ENCODE results near the gene NCS1.
A peak's percentile ranks its signal among the peaks of the same experiment; 100 is the strongest.

Gene NCS1

DNA sequence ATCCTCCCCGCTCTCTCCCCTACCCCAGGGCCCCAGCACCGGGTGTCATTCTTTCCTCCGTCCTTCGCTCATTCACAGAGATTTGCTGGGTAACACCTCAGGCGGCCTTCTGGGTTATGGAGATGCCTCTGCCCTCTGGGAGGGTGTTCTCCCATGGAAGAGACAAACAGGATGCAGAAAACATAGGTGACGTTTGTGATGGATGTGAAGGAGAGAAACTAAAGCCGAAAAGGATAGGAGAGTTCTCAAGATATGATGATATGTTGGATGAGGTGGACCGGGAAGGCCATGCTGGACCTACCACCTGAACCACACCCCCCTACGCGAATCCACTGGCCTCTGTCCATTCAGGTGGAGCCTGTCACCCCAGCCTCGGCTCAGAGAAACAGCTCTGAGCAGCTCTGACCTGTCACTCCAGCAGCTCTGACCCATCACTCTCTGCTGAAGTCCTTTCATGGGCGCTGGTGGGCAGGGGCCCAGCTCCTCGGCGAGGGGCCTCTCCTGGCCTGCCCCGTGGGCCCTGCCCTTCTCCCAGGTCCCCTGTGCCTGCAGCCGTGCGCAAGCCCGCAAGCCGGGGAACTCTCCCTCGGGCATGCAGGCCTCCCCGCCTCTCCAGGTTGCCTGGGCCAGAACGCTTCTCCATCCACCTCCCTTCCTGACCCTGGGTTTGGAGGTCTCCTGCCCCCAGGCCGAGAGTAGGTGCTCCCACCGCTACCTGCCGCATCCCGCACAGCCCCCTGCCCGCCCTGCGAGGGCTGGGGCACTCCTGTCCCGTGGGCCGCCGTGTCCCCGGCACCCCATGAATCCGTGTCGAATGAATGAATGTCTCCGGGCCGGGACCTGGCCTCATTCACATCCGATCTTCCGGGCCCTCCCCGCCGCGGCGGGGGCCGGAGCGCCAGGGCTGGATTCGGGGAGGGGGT is 717 bp upstream of the NCS1 start:
- Histone ChIP-seq H3K36me3 (no peaks in the 10 kb centered on the region), H3K4me3 (peak overlapping the region; percentile 63 to 94), H3K9me3 (no peaks in the 10 kb centered on the region), H3K27me3 (no peaks in the 10 kb centered on the region), H3K27ac (peak overlapping the region; percentile 58 to 70), H3K4me1 (peaks cover 0 to 41% (median 32%) of the 10 kb centered on the region in 4 donors)
- intact Hi-C loops (cut with DNase I; ENCODE audit: low total_unique reads) = loop anchor here (5.0 kb wide), 1 partner anchor 66 kb away; no protein-coding TSS in a partner anchor
- TF ChIP-seq, protein P1, sequence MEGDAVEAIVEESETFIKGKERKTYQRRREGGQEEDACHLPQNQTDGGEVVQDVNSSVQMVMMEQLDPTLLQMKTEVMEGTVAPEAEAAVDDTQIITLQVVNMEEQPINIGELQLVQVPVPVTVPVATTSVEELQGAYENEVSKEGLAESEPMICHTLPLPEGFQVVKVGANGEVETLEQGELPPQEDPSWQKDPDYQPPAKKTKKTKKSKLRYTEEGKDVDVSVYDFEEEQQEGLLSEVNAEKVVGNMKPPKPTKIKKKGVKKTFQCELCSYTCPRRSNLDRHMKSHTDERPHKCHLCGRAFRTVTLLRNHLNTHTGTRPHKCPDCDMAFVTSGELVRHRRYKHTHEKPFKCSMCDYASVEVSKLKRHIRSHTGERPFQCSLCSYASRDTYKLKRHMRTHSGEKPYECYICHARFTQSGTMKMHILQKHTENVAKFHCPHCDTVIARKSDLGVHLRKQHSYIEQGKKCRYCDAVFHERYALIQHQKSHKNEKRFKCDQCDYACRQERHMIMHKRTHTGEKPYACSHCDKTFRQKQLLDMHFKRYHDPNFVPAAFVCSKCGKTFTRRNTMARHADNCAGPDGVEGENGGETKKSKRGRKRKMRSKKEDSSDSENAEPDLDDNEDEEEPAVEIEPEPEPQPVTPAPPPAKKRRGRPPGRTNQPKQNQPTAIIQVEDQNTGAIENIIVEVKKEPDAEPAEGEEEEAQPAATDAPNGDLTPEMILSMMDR (IDR thresholded peaks at IDR 0.05) = no peak
- DNase-seq = no peak

DNA sequence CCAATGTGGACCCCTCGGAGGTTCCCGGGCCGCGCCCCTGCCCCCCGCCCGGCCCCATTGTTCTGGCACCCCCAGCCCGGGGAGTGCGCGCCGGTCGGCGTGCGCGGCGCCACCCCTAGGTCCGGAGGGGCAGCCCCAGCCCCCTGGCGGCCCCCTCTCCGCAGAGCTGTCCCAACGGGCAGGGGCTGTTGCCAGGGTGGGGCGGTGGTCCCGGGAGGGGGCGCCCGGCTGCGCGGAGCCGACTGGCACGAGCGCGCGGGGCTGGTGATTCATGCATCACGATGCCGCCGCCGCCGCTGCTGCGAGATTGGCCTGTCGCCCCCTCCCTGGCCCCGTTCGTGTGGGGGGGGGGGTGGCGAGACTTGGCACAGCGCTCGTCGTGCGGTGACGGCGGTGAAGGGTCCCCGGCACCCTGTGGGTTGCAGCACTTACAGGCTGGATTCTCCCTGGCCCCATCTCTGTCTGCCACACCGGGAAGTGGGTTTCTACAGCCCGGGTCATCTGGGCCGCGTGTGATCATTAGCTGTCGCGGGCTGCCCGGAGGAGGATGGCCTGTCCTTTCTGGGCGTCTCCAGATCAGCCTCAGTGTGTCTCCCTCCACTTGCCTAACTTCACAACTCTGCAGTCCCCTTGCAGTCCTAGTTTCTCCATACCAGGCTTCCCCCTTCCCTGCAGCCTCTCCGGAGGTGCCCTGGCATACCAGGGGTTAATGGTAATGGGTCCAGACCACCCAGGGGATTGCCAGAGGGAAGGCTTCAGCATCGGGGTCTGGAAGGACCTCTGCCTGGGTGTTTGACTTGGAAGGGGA is 858 bp downstream of the NCS1 start:
- no peaks in the 10 kb centered on the region for H3K36me3 ChIP-seq
- H3K27me3 ChIP-seq = no peaks in the 10 kb centered on the region
- TF ChIP-seq, protein P1 (IDR thresholded peaks at IDR 0.05) = no peak
- no peaks in the 10 kb centered on the region for H3K9me3 ChIP-seq
- peak overlapping the region; percentile 90 to 95 for H3K27ac ChIP-seq
- peaks cover 2 to 56% (median 46%) of the 10 kb centered on the region in 4 donors for H3K4me1 ChIP-seq
- peak in 1 of 2 donors; percentile 83 for DNase-seq
- peak overlapping the region; percentile 65 to 94 for H3K4me3 ChIP-seq
- intact Hi-C loops (cut with DNase I; ENCODE audit: low total_unique reads) = loop anchor here (5.0 kb wide), 1 partner anchor 64 kb away; no protein-coding TSS in a partner anchor

DNA sequence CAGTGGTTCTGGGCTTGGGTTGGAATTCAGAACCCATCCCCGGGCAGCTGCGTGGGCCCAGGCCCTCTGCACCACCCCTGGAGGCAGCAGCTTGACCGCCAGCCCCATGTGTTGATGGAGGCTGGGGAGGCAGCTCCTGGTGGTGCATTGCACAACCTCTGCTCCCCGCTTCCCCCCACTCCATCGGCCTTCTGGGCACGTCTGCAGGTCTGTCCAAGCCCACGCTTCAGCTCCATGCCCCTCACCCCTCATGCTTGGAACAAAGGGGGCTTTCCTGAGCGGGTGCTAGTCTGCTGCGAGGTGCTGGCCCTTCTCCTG is 1.4 kb downstream of the NCS1 start:
- intact Hi-C loops (cut with DNase I; ENCODE audit: low total_unique reads) = loop anchor here (5.0 kb wide), 1 partner anchor 64 kb away; no protein-coding TSS in a partner anchor
- Histone ChIP-seq H3K27me3 (no peaks in the 10 kb centered on the region), H3K27ac (peak overlapping the region; percentile 90 to 95), H3K4me3 (peak overlapping the region; percentile 65 to 94), H3K36me3 (no peaks in the 10 kb centered on the region), H3K4me1 (peaks cover 5 to 62% (median 51%) of the 10 kb centered on the region in 4 donors), H3K9me3 (no peaks in the 10 kb centered on the region)
- TF ChIP-seq, protein P1 (IDR thresholded peaks at IDR 0.05) = no peak
- DNase-seq = peak; percentile 54 to 82

DNA sequence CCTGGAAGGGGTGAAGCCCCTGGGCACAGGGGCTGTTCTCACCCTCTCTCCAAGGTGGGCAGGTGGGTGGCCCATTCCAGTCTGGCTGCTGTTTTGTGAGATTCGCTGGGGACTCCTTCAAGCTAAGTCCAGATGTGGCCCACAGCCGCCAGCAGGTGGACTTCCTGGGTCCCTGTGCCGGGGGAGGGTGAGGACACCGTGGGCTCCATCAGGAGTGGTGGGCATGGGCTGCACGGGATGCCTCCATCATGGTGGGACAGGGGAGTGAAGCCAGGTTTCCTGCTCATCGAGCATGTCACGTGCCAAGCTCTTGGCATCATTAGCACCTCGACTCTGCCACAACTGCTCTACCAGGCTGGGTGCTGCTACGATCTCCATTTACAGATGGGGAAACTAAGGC is 1.8 kb downstream of the NCS1 start:
- Histone ChIP-seq H3K36me3 (no peaks in the 10 kb centered on the region), H3K27ac (peak overlapping the region; percentile 90 to 95), H3K4me3 (peak overlapping the region; percentile 65 to 94)

DNA sequence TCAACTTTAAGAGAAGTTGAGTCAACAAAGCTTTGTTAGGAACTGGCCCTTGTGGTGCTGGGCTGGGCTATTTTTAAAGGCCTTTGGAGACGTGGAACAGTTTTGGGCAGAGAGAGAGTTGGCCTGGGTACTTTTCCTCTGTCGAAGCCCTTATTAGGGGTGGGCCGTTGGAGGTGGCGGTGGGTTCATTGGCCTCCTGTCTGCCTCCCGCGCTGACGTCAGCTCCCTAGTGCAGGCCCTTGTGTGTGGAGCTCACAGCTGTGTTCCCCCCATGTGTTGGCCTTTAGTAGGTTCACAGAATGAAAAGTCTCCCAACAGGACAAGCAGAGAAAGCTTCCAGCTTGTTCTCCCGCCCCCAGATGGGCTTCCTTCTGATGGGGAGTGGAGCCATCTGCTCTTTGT is 2.7 kb downstream of the NCS1 start:
- H3K36me3 ChIP-seq = no peaks in the 10 kb centered on the region

More for the DNA sequence above, 1.8 kb downstream of the NCS1 start:
- H3K27me3 ChIP-seq = no peaks in the 10 kb centered on the region
- peaks cover 5 to 65% (median 51%) of the 10 kb centered on the region in 4 donors for H3K4me1 ChIP-seq
- no peaks in the 10 kb centered on the region for H3K9me3 ChIP-seq
- no peak for DNase-seq
- intact Hi-C loops (cut with DNase I; ENCODE audit: low total_unique reads) = loop anchor here (5.0 kb wide), 1 partner anchor 63 kb away; no protein-coding TSS in a partner anchor
- TF ChIP-seq, protein P1 (IDR thresholded peaks at IDR 0.05) = no peak

More for the DNA sequence above, 2.7 kb downstream of the NCS1 start:
- intact Hi-C loops (cut with DNase I; ENCODE audit: low total_unique reads) = loop anchor here (5.0 kb wide), 1 partner anchor 62 kb away; no protein-coding TSS in a partner anchor
- peak; percentile 81 to 96 for DNase-seq
- TF ChIP-seq, protein P1 (IDR thresholded peaks at IDR 0.05) = no peak
- Histone ChIP-seq H3K4me3 (peak overlapping the region in 1 of 2 donors; percentile 65), H3K9me3 (no peaks in the 10 kb centered on the region), H3K27ac (peak overlapping the region; percentile 90 to 95), H3K4me1 (peaks cover 5 to 72% (median 54%) of the 10 kb centered on the region in 4 donors), H3K27me3 (no peaks in the 10 kb centered on the region)

Data from tibial artery (tissue), 4 donors.